GM21526 (cell line): ENCODE data around the gene ATP6V1C2.

Experiments used
- ATAC-seq: cut with Tn5 transposase; IDR thresholded peaks from one replicate; pipeline ENCODE4 v1.9.1; 2021; ENCODE audit warnings: moderate library complexity; ENCODE audit not compliant: unreplicated experiment, low FRiP score

ATP6V1C2 gene

GRCh38 chr2:10732924-10733565 lies 11.6 kb downstream of the ATP6V1C2 start:
- ATAC-seq, result no peak

- ATAC-seq, result no peak
Observed at GRCh38 chr2:10733566-10733925, 12.1 kb downstream of the ATP6V1C2 start.

- no peak for ATAC-seq
Observed at GRCh38 chr2:10733980-10734379, 12.6 kb downstream of the ATP6V1C2 start.

GRCh38 chr2:10738192-10738591 lies 16.8 kb downstream of the ATP6V1C2 start:
- ATAC-seq, result no peak

GRCh38 chr2:10740226-10740625 lies 18.8 kb downstream of the ATP6V1C2 start:
- ATAC-seq, result no peak

- ATAC-seq, result no peak
Observed at GRCh38 chr2:10741139-10741538, 19.7 kb downstream of the ATP6V1C2 start.

GRCh38 chr2:10742666-10743065 lies 21.2 kb downstream of the ATP6V1C2 start:
- no peak for ATAC-seq

GRCh38 chr2:10750610-10751009 lies 29.2 kb downstream of the ATP6V1C2 start:
- no peak for ATAC-seq

- ATAC-seq, result no peak
Observed at GRCh38 chr2:10752236-10752635, 30.8 kb downstream of the ATP6V1C2 start.

GRCh38 chr2:10753156-10753555 lies 31.7 kb downstream of the ATP6V1C2 start:
- no peak for ATAC-seq

GRCh38 chr2:10753876-10754275 lies 32.4 kb downstream of the ATP6V1C2 start:
- no peak for ATAC-seq

GRCh38 chr2:10755621-10756020 lies 34.2 kb downstream of the ATP6V1C2 start:
- no peak for ATAC-seq

- ATAC-seq, result no peak
Observed at GRCh38 chr2:10757814-10758286, 36.4 kb downstream of the ATP6V1C2 start.

- no peak for ATAC-seq
Observed at GRCh38 chr2:10759151-10759714, 37.8 kb downstream of the ATP6V1C2 start.

- no peak for ATAC-seq
Observed at GRCh38 chr2:10760794-10761504, 39.5 kb downstream of the ATP6V1C2 start.

- ATAC-seq, result no peak
Observed at GRCh38 chr2:10761591-10761990, 40.2 kb downstream of the ATP6V1C2 start.

GRCh38 chr2:10762651-10763460 lies 41.4 kb downstream of the ATP6V1C2 start:
- no peak for ATAC-seq

GRCh38 chr2:10763461-10763800 lies 42.0 kb downstream of the ATP6V1C2 start:
- no peak for ATAC-seq

GRCh38 chr2:10764096-10764785 lies 42.8 kb downstream of the ATP6V1C2 start:
- ATAC-seq, result no peak

- no peak for ATAC-seq
Observed at GRCh38 chr2:10764896-10765295, 43.5 kb downstream of the ATP6V1C2 start.

GRCh38 chr2:10765461-10765860 lies 44.0 kb downstream of the ATP6V1C2 start:
- no peak for ATAC-seq
